Breast epithelium (tissue), 3 donors: Measurements from ENCODE around the gene TLR8.
A peak's percentile ranks its signal among the peaks of the same experiment; 100 is the strongest.

Experiments used
- POLR2A ChIP-seq: fragments of 450-650 bp; IDR thresholded peaks from one replicate; pipeline ENCODE4 v1.6.1; 2016; ENCODE audit warnings: antibody characterized with exemption, mild to moderate bottlenecking, moderate library complexity
- POLR2AphosphoS5 ChIP-seq, 3 donors: sonication (generic); formaldehyde crosslinking; IDR thresholded peaks; one replicate each; pipeline ENCODE4 v1.6.1; 2017; ENCODE audit warnings: antibody characterized with exemption in 3 of 3
- TF ChIP-seq, protein P1 (sequence below), 3 donors: fragments of 450-650 bp; IDR thresholded peaks; one replicate each; pipeline ENCODE4 v1.5.1; 2016 to 2017; ENCODE audit warnings: antibody characterized with exemption in 3 of 3, mild to moderate bottlenecking in 3 of 3, moderate library complexity in 3 of 3

- TF ChIP-seq, protein P1, sequence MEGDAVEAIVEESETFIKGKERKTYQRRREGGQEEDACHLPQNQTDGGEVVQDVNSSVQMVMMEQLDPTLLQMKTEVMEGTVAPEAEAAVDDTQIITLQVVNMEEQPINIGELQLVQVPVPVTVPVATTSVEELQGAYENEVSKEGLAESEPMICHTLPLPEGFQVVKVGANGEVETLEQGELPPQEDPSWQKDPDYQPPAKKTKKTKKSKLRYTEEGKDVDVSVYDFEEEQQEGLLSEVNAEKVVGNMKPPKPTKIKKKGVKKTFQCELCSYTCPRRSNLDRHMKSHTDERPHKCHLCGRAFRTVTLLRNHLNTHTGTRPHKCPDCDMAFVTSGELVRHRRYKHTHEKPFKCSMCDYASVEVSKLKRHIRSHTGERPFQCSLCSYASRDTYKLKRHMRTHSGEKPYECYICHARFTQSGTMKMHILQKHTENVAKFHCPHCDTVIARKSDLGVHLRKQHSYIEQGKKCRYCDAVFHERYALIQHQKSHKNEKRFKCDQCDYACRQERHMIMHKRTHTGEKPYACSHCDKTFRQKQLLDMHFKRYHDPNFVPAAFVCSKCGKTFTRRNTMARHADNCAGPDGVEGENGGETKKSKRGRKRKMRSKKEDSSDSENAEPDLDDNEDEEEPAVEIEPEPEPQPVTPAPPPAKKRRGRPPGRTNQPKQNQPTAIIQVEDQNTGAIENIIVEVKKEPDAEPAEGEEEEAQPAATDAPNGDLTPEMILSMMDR (IDR thresholded peaks at IDR 0.05): peak in 2 of 3 donors; percentile 15 to 29
- TF ChIP-seq POLR2A: no peak
- TF ChIP-seq POLR2AphosphoS5 (IDR thresholded peaks at IDR 0.05): no peak
Observed at GRCh38 chrX:12894074-12895030, 12.1 kb upstream of the TLR8 start.
